GM12801 (cell line): ENCODE data around the gene GALNT2.

Experiments used
- CTCF ChIP-seq: IDR thresholded peaks from one replicate; pipeline ENCODE4 v1.5.1; 2011; ENCODE audit warnings: control low read depth; ENCODE audit not compliant: insufficient read length; ENCODE audit errors: extremely low read depth

Gene GALNT2

GRCh38 chr1:230143534-230143933 is 76.5 kb downstream of the GALNT2 start:
- TF ChIP-seq CTCF = no peak

- no peak for TF ChIP-seq CTCF
Observed at GRCh38 chr1:230144010-230144614, 77.1 kb downstream of the GALNT2 start.

DNA sequence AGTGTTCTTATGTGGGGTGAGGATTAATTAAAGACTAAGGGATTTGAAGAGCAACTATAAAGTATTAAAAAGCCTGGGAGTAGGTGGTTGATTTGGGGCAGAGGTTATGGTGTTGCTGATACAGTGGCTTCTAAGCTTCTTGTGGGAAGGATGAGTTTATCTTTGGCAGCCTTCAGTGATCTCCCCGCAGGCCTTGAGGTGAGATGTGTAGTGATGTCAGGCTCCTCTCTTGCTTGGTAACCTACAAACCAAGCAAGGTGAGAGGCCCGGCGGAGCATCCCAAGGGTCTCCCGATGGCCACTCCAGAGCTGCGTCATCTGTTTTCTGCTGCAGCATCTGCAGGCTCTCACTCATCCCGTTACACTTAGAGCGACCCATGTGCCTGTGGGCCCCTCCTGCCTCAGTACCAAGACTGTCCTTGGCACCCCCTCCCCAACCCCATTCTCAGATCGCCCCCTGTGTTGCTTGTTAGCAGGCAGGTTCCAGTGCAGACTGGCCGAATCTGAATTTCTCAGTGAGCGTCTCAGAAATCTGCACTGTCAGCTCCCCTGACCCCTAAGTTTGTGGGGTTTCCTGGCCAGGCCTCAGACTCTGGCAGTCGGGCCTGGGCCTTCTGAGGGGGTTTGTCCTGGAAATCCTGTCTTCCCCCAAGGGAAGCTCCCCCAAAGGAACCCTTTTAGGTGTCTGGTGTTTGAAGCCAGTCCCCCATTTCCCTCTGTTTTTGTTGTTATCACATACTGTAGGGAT is 77.9 kb downstream of the GALNT2 start:
- no peak for TF ChIP-seq CTCF

GRCh38 chr1:230145505-230145899 is 78.5 kb downstream of the GALNT2 start:
- TF ChIP-seq CTCF = no peak

GRCh38 chr1:230145953-230146476 is 79.0 kb downstream of the GALNT2 start:
- no peak for TF ChIP-seq CTCF

DNA sequence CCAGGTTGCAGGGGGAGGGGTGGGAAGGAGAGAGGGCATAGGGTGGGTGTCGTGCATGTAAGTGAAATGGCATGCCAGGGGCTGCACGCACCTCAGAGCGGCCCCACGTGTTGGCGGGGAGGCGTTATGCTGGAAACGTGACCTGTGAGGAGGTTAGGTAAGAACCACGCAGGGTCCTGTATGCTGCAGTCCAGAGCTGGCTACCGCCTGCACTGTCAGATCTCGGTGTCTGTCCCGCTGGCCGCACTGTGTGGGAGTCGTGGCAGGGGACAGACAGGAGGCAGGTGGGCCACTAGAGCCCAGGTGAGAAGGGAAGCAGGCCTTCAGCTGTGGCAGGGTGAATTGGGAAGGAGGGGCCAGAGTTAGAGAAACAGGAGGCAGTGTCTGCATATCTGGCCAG is 79.7 kb downstream of the GALNT2 start:
- no peak for TF ChIP-seq CTCF

- TF ChIP-seq CTCF = no peak
Observed at GRCh38 chr1:230147253-230148125, 80.5 kb downstream of the GALNT2 start.
